ENCODE measurements around the gene SLC6A18. TPM values are rescaled to one million over a fixed set of nuclear protein-coding genes. Genes with fewer than 3 reads are reported as not detected.

The SLC6A18 gene, protein sequence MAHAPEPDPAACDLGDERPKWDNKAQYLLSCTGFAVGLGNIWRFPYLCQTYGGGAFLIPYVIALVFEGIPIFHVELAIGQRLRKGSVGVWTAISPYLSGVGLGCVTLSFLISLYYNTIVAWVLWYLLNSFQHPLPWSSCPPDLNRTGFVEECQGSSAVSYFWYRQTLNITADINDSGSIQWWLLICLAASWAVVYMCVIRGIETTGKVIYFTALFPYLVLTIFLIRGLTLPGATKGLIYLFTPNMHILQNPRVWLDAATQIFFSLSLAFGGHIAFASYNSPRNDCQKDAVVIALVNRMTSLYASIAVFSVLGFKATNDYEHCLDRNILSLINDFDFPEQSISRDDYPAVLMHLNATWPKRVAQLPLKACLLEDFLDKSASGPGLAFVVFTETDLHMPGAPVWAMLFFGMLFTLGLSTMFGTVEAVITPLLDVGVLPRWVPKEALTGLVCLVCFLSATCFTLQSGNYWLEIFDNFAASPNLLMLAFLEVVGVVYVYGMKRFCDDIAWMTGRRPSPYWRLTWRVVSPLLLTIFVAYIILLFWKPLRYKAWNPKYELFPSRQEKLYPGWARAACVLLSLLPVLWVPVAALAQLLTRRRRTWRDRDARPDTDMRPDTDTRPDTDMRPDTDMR
- polyA plus RNA-seq: not detected in 3 replicates
- polyA plus RNA-seq (2011; ENCODE audit: low read depth): not detected
- polyA plus RNA-seq (2011; cell fraction: cytosol; rRNA removed): not detected in 2 replicates
- polyA plus RNA-seq (2011; cell fraction: nucleus; rRNA removed): not detected in 2 replicates
- not detected in 2 replicates for polyA plus RNA-seq (2012; ENCODE audit: low replicate concordance)
- polyA minus RNA-seq: not detected in 3 replicates
- not detected for polyA minus RNA-seq (2011; cell fraction: cytosol; rRNA and poly(A)+ RNA removed)
- not detected in 2 replicates for polyA minus RNA-seq (2011; cell fraction: nucleus; rRNA and poly(A)+ RNA removed)

DNA sequence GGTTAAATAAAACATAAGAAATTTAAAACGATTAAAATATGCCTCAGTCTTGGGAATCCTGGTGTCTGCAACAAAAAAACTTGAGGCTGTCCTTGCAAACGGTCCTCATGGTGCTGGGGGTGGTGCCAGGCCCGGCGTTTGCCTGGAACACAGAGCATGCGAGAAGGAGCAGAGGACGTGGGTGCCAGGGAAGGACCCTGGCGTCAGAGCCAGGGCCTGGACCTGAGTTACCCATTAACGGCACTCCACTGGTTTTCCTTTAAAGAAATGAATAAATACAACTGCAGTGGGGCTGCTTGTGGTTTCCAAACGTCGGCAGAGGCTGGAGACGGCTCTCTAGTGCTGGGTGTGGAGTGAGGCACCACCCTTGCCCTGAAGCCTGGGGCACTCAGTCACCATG, at the start of gene SLC6A18:
Gene SLC6A18 (plus strand): TSS at position 301 of the 400 bp plus-strand sequence. CDS start 97 bp downstream, at position 398.
- no peak within 1 kb of the TSS for H2AFZ ChIP-seq (ENCODE audit: control insufficient read depth, low read length)
- H3K36me3 ChIP-seq (ENCODE audit: control insufficient read depth in 2 of 2, extremely low read depth in 1 of 2, insufficient read depth in 2 of 2, low read length in 2 of 2): no peaks in the 10 kb centered on the region
- no peaks in the 10 kb centered on the region for H3K79me2 ChIP-seq (ENCODE audit: control insufficient read depth, insufficient read depth, low read length)
- H3K9me1 ChIP-seq (ENCODE audit: control insufficient read depth, extremely low read depth, insufficient read depth, low read length): no peaks in the 10 kb centered on the region
- no peak within 1 kb of the TSS for H3K9ac ChIP-seq (ENCODE audit: control insufficient read depth, extremely low read depth, insufficient read depth, low read length)
- dilution Hi-C loops (cut with MboI; ENCODE audit: extremely low pct_ligation_motif_present, low sequenced_read_pairs): no loop called here
- H4K20me1 ChIP-seq (ENCODE audit: control insufficient read depth, extremely low read depth, insufficient read depth, low read length): no peaks in the 10 kb centered on the region
- no peak for FAIRE-seq
- no peaks in the 10 kb centered on the region for H3K4me1 ChIP-seq (ENCODE audit: control insufficient read depth, extremely low read depth, insufficient read depth, low read length)
- TF ChIP-seq EZH2 (IDR thresholded peaks at IDR 0.05; ENCODE audit: low read length): no peak
- TF ChIP-seq, protein P1, sequence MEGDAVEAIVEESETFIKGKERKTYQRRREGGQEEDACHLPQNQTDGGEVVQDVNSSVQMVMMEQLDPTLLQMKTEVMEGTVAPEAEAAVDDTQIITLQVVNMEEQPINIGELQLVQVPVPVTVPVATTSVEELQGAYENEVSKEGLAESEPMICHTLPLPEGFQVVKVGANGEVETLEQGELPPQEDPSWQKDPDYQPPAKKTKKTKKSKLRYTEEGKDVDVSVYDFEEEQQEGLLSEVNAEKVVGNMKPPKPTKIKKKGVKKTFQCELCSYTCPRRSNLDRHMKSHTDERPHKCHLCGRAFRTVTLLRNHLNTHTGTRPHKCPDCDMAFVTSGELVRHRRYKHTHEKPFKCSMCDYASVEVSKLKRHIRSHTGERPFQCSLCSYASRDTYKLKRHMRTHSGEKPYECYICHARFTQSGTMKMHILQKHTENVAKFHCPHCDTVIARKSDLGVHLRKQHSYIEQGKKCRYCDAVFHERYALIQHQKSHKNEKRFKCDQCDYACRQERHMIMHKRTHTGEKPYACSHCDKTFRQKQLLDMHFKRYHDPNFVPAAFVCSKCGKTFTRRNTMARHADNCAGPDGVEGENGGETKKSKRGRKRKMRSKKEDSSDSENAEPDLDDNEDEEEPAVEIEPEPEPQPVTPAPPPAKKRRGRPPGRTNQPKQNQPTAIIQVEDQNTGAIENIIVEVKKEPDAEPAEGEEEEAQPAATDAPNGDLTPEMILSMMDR (optimal IDR thresholded peaks at IDR 0.05 in 1 of 3, IDR thresholded peaks at IDR 0.05 in 1 of 3, conservative IDR thresholded peaks at IDR 0.05 in 1 of 3; ENCODE audit: extremely low read depth in 1 of 3, insufficient read depth in 2 of 3, low read length in 3 of 3): no peak
- no peak for DNase-seq (ENCODE audit: low read depth, low spot score)
- H3K9me3 ChIP-seq (ENCODE audit: control insufficient read depth, low read depth, low read length): peaks cover 15% of the 10 kb centered on the region
- H3K4me3 ChIP-seq (ENCODE audit: control insufficient read depth in 2 of 3, extremely low read depth in 1 of 3, insufficient read depth in 2 of 3, low read depth in 1 of 3, low read length in 3 of 3): no peak within 1 kb of the TSS
- peaks cover 2% of the 10 kb centered on the region for H3K27me3 ChIP-seq (ENCODE audit: control insufficient read depth, extremely low read depth, insufficient read depth, low read length)
- no peak within 1 kb of the TSS for H3K4me2 ChIP-seq (ENCODE audit: control insufficient read depth, extremely low read depth, insufficient read depth, low read depth, low read length)
- H3K27ac ChIP-seq (ENCODE audit: control insufficient read depth, insufficient read depth, low read length): no peak within 1 kb of the TSS

DNA sequence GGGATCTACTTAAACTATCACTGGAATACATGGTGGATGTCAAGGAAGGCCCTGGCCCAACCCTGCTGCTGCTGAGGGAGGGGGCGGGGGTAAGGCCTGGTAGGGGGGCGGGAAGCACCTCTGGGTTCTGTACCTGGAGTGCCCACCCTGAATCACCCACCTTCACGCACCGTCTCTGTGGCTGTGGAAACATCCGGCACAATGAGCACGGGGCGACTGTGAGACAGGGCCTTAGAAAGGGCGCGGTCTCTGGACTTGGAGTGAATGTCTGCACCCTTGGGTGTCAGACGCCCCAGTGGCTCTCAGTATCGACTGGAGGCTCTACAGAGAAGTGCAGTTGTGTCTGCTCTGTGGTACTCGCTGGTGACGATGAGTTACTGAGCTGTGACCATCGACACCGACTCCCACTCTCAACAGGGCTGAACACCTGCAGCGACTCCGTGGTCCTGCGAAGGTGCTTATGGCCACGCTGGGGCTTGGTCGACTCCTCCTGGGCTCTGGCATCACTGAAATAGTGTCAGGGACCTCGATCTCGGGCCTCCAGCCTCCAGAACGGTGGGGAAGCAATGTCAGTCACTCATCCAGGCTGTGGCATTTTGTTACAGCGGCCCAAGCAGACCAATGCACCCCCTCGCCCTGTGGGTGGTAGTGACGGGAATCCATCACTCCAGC, 49.2 kb upstream of the SLC6A18 start:
- TF ChIP-seq, protein P1 (optimal IDR thresholded peaks at IDR 0.05 in 1 of 3, IDR thresholded peaks at IDR 0.05 in 1 of 3, conservative IDR thresholded peaks at IDR 0.05 in 1 of 3; ENCODE audit: extremely low read depth in 1 of 3, insufficient read depth in 2 of 3, low read length in 3 of 3): no peak
- TF ChIP-seq EZH2 (IDR thresholded peaks at IDR 0.05; ENCODE audit: low read length): no peak
- no peaks in the 10 kb centered on the region for H3K27me3 ChIP-seq (ENCODE audit: control insufficient read depth, extremely low read depth, insufficient read depth, low read length)
- no peaks in the 10 kb centered on the region for H3K9me3 ChIP-seq (ENCODE audit: control insufficient read depth, low read depth, low read length)
- no peak overlapping the region for H3K4me3 ChIP-seq (ENCODE audit: control insufficient read depth in 2 of 3, extremely low read depth in 1 of 3, insufficient read depth in 2 of 3, low read depth in 1 of 3, low read length in 3 of 3)
- H3K9ac ChIP-seq (ENCODE audit: control insufficient read depth, extremely low read depth, insufficient read depth, low read length): no peak overlapping the region
- no peak overlapping the region for H2AFZ ChIP-seq (ENCODE audit: control insufficient read depth, low read length)
- H3K79me2 ChIP-seq (ENCODE audit: control insufficient read depth, insufficient read depth, low read length): no peaks in the 10 kb centered on the region
- no peaks in the 10 kb centered on the region for H3K9me1 ChIP-seq (ENCODE audit: control insufficient read depth, extremely low read depth, insufficient read depth, low read length)
- no peak overlapping the region for H3K4me2 ChIP-seq (ENCODE audit: control insufficient read depth, extremely low read depth, insufficient read depth, low read depth, low read length)
- no peaks in the 10 kb centered on the region for H4K20me1 ChIP-seq (ENCODE audit: control insufficient read depth, extremely low read depth, insufficient read depth, low read length)
- DNase-seq (ENCODE audit: low read depth, low spot score) (no peak), FAIRE-seq (no peak)
- no peaks in the 10 kb centered on the region for H3K36me3 ChIP-seq (ENCODE audit: control insufficient read depth in 2 of 2, extremely low read depth in 1 of 2, insufficient read depth in 2 of 2, low read length in 2 of 2)
- no peak overlapping the region for H3K27ac ChIP-seq (ENCODE audit: control insufficient read depth, insufficient read depth, low read length)
- no peaks in the 10 kb centered on the region for H3K4me1 ChIP-seq (ENCODE audit: control insufficient read depth, extremely low read depth, insufficient read depth, low read length)
- dilution Hi-C loops (cut with MboI; ENCODE audit: extremely low pct_ligation_motif_present, low sequenced_read_pairs): no loop called here
